ENCODE data around the gene NEDD1. TPM values are rescaled to one million over a fixed set of nuclear protein-coding genes. Genes with fewer than 3 reads are reported as not detected.

The NEDD1 gene
- total RNA-seq, 1 experiment from 2014 or later = 36.3 TPM

DNA sequence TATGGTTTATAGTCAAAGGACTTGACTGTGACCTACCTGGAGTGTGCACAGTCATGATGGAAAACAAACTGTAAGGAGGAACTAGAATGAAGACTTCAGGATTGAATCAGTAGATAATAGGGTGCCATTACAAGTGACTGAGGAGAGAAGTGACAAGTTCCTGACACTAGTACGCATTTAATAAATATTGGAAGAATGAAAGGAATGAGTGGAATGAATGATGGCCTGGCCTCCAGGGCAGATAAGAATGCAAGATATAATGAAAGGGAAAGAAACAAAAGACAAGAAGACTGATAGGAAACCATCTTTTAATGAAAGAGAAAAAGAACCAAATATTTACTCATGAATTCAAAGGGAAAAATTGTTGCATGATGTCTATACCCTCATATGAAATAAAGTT, 44.7 kb upstream of the NEDD1 start:
- POLR2A ChIA-PET (ENCODE audit: unreplicated experiment) = interaction anchor here (0.5 kb wide), 1 partner anchor 16 kb away, joined by 3 read pairs; no protein-coding TSS in a partner anchor
- peak in 1 of 2 experiments; percentile 25 for DNase-seq
- Histone ChIP-seq H3F3A (ENCODE audit: insufficient read depth, low read depth) (no peaks in the 10 kb centered on the region), H3K79me2 (ENCODE audit: low read depth) (no peaks in the 10 kb centered on the region), H2AFZ (no peak overlapping the region), H3K4me3 (no peak overlapping the region), H3K27ac (no peak overlapping the region), H3K9me3 (ENCODE audit: insufficient read depth, low read depth) (no peaks in the 10 kb centered on the region), H3K4me2 (no peak overlapping the region), H4K20me1 (ENCODE audit: insufficient read depth) (no peaks in the 10 kb centered on the region), H3K27me3 (ENCODE audit: insufficient read depth, low read depth) (no peaks in the 10 kb centered on the region), H3K4me1 (replicated peaks; ENCODE audit: insufficient read depth) (no peaks in the 10 kb centered on the region; the same call in 1 of the 2 replicates), H3K9me2 (ENCODE audit: insufficient read depth) (no peaks in the 10 kb centered on the region), H3K36me3 (ENCODE audit: low read depth) (no peaks in the 10 kb centered on the region)
- CTCF ChIA-PET = no interaction called here
- no peak for TF ChIP-seq EZH2 (IDR thresholded peaks at IDR 0.05; ENCODE audit: low read depth)
- TF ChIP-seq, protein P1, sequence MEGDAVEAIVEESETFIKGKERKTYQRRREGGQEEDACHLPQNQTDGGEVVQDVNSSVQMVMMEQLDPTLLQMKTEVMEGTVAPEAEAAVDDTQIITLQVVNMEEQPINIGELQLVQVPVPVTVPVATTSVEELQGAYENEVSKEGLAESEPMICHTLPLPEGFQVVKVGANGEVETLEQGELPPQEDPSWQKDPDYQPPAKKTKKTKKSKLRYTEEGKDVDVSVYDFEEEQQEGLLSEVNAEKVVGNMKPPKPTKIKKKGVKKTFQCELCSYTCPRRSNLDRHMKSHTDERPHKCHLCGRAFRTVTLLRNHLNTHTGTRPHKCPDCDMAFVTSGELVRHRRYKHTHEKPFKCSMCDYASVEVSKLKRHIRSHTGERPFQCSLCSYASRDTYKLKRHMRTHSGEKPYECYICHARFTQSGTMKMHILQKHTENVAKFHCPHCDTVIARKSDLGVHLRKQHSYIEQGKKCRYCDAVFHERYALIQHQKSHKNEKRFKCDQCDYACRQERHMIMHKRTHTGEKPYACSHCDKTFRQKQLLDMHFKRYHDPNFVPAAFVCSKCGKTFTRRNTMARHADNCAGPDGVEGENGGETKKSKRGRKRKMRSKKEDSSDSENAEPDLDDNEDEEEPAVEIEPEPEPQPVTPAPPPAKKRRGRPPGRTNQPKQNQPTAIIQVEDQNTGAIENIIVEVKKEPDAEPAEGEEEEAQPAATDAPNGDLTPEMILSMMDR (conservative IDR thresholded peaks at IDR 0.05) = no peak
- intact Hi-C loops (cut with micrococcal nuclease; ENCODE audit: unreplicated experiment) = loop anchor here (5.0 kb wide), 1 partner anchor 45 kb away; the partner anchor contains the start of gene NEDD1
- no TSS peak for BruUV-seq (replicated peaks)

DNA sequence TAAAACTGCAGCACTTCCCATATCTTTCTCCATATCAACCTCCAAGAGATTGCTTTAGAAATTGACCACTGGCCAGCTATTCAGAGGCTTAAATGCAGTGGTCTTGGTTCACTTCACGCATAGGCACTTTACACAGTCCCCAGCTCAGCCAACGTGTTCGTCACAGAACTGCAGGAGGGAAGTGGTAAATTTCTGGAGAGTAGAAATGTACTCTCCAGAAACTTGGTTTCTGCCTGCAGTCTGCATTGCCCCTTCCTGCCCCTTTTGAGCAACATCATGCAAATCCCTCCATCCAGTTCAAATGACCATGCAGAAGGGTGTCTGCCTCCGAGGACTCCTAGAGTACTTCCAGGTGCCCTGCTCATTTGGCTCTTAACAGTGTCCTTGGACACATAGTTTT, 42.7 kb upstream of the NEDD1 start:
- no peak overlapping the region for H2AFZ ChIP-seq

DNA sequence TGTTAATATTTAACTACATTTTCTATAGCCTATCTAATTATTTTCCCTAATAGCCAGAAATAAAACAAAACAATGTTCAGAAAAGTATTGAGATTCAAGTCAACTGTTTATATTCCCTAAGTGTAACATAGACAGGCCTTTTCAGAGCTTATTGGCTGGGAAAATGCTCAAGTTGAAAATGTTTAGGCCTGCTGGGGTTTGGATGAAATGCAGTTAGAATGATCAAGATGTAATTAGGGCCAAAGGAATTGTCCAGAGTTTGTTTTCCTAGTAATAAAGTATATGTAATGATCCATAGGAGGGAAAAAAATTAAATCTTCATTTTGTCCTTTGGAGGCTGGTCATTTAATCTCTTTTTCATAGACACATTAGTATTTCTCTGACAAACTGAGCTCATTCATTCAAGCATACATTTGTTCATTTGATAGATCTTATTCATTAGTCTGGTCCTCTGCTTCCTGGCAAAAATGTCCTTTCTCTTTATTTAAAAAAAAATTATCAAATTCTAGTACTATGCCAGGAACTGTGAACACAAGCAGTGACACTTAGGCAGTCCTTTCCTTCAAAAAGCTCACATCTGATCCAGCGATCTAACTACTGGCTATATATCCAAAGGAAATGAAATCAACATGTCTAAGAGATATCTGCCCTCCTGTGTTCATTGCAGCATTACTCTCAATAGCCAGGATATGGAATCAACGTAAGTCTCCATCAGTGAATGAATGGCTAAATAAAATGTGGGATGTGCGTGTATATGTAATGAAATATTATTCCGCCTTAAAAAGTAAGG, 40.1 kb upstream of the NEDD1 start:
- no peaks in the 10 kb centered on the region for H3K36me3 ChIP-seq (ENCODE audit: low read depth)
- H3K4me1 ChIP-seq (replicated peaks; ENCODE audit: insufficient read depth) = no peaks in the 10 kb centered on the region; the same call in 1 of the 2 replicates
- no peaks in the 10 kb centered on the region for H3K27me3 ChIP-seq (ENCODE audit: insufficient read depth, low read depth)
- ChIA-PET CTCF (no interaction called here), POLR2A (ENCODE audit: unreplicated experiment) (no interaction called here)
- H3K27ac ChIP-seq = no peak overlapping the region
- no peaks in the 10 kb centered on the region for H3K9me3 ChIP-seq (ENCODE audit: insufficient read depth, low read depth)
- no peak overlapping the region for H2AFZ ChIP-seq
- no TSS peak for BruUV-seq (replicated peaks)
- H3K79me2 ChIP-seq (ENCODE audit: low read depth) = no peaks in the 10 kb centered on the region
- H3K4me2 ChIP-seq = no peak overlapping the region
- H3K4me3 ChIP-seq = no peak overlapping the region
- no peak for TF ChIP-seq EZH2 (IDR thresholded peaks at IDR 0.05; ENCODE audit: low read depth)
- TF ChIP-seq, protein P1 (conservative IDR thresholded peaks at IDR 0.05) = no peak
- H3F3A ChIP-seq (ENCODE audit: insufficient read depth, low read depth) = no peaks in the 10 kb centered on the region
- no peaks in the 10 kb centered on the region for H4K20me1 ChIP-seq (ENCODE audit: insufficient read depth)
- no peaks in the 10 kb centered on the region for H3K9me2 ChIP-seq (ENCODE audit: insufficient read depth)
- intact Hi-C loops (cut with micrococcal nuclease; ENCODE audit: unreplicated experiment) = no loop called here
- no peak for DNase-seq

More for the DNA sequence above, 42.7 kb upstream of the NEDD1 start:
- no TSS peak for BruUV-seq (replicated peaks)
- Histone ChIP-seq H3K9me3 (ENCODE audit: insufficient read depth, low read depth) (no peaks in the 10 kb centered on the region), H3K4me2 (no peak overlapping the region), H3K27ac (no peak overlapping the region), H3K27me3 (ENCODE audit: insufficient read depth, low read depth) (no peaks in the 10 kb centered on the region), H3K9me2 (ENCODE audit: insufficient read depth) (no peaks in the 10 kb centered on the region), H3K79me2 (ENCODE audit: low read depth) (no peaks in the 10 kb centered on the region), H3K36me3 (ENCODE audit: low read depth) (no peaks in the 10 kb centered on the region), H3K4me3 (no peak overlapping the region), H3K4me1 (replicated peaks; ENCODE audit: insufficient read depth) (no peaks in the 10 kb centered on the region; the same call in 1 of the 2 replicates), H4K20me1 (ENCODE audit: insufficient read depth) (no peaks in the 10 kb centered on the region), H3F3A (ENCODE audit: insufficient read depth, low read depth) (no peaks in the 10 kb centered on the region)
- DNase-seq = no peak
- TF ChIP-seq EZH2 (IDR thresholded peaks at IDR 0.05; ENCODE audit: low read depth) = no peak
- TF ChIP-seq, protein P1 (conservative IDR thresholded peaks at IDR 0.05) = no peak
- POLR2A ChIA-PET (ENCODE audit: unreplicated experiment) = no interaction called here
- CTCF ChIA-PET = no interaction called here
- intact Hi-C loops (cut with micrococcal nuclease; ENCODE audit: unreplicated experiment) = loop anchor here (5.0 kb wide), 1 partner anchor 43 kb away; the partner anchor contains the start of gene NEDD1
